OCI-LY1 (cell line): ENCODE data around the gene DYDC2.
A peak's percentile ranks its signal among the peaks of the same experiment; 100 is the strongest.

Source experiments
- H2AFZ ChIP-seq: fragments of 200-600 bp; sonication (generic), shearing (Covaris generic); 2 replicates; pipeline ENCODE4 v1.6.0; 2014; ENCODE audit warnings: antibody characterized with exemption, mild to moderate bottlenecking, low read length
- H3F3A ChIP-seq: fragments of 200-600 bp; sonication (generic), shearing (Covaris generic); 2 replicates; pipeline ENCODE4 v1.6.0; 2014; ENCODE audit warnings: mild to moderate bottlenecking, antibody characterized with exemption, low read length, moderate library complexity; ENCODE audit not compliant: insufficient read depth
- H3K27ac ChIP-seq: fragments of 200-600 bp; sonication (generic); 2 replicates; pipeline ENCODE4 v1.5.1; 2014; ENCODE audit warnings: low read length, mixed run types, mild to moderate bottlenecking, low read depth; ENCODE audit not compliant: poor library complexity, severe bottlenecking
- H3K27me3 ChIP-seq: fragments of 200-600 bp; sonication (generic); 2 replicates; pipeline ENCODE4 v1.6.0; 2014; ENCODE audit warnings: antibody characterized with exemption, mild to moderate bottlenecking, low read length, moderate library complexity; ENCODE audit not compliant: insufficient read depth
- H3K36me3 ChIP-seq: fragments of 200-600 bp; sonication (generic); 2 replicates; pipeline ENCODE4 v1.6.1; 2014; ENCODE audit warnings: mild to moderate bottlenecking, antibody characterized with exemption, low read length, moderate library complexity, mixed read lengths; ENCODE audit not compliant: insufficient read depth
- H3K4me1 ChIP-seq: fragments of 200-600 bp; sonication (generic); 2 replicates; pipeline ENCODE4 v1.5.1; 2014; ENCODE audit warnings: mild to moderate bottlenecking, low read length, moderate library complexity; ENCODE audit not compliant: insufficient read depth, severe bottlenecking
- H3K4me2 ChIP-seq: fragments of 200-600 bp; sonication (generic), shearing (Covaris generic); 2 replicates; pipeline ENCODE4 v1.6.1; 2014; ENCODE audit warnings: low read length
- H3K4me3 ChIP-seq: fragments of 200-600 bp; sonication (generic); 2 replicates; pipeline ENCODE4 v1.5.1; 2014; ENCODE audit warnings: low read length, low read depth, mild to moderate bottlenecking, mixed read lengths; ENCODE audit not compliant: poor library complexity, severe bottlenecking
- H3K79me2 ChIP-seq: fragments of 200-600 bp; shearing (Covaris generic); 2 replicates; pipeline ENCODE4 v1.6.1; 2016; ENCODE audit warnings: mixed run types, low read length, mixed read lengths; ENCODE audit not compliant: insufficient read depth
- H3K9ac ChIP-seq: fragments of 200-600 bp; sonication (generic), shearing (Covaris generic); 2 replicates; pipeline ENCODE4 v1.6.1; 2014; ENCODE audit warnings: mild to moderate bottlenecking, low read length, mixed read lengths
- H3K9me2 ChIP-seq: fragments of 200-600 bp; sonication (generic), shearing (Covaris generic); 2 replicates; pipeline ENCODE4 v1.6.1; 2014; ENCODE audit warnings: low read depth, mild to moderate bottlenecking, low read length, mixed read lengths
- H3K9me3 ChIP-seq: fragments of 200-600 bp; shearing (Covaris generic); 2 replicates; pipeline ENCODE4 v1.6.1; 2014; ENCODE audit warnings: low read length, mixed read lengths
- H4K20me1 ChIP-seq: fragments of 200-600 bp; sonication (generic), shearing (Covaris generic); 2 replicates; pipeline ENCODE4 v1.6.0; 2016; ENCODE audit warnings: mild to moderate bottlenecking, low read length; ENCODE audit not compliant: insufficient read depth
- EZH2 ChIP-seq: fragments of 200-600 bp; sonication (generic), shearing (Covaris generic); IDR thresholded peaks from 2 replicates; pipeline ENCODE4 v1.8.0; 2017; ENCODE audit warnings: borderline replicate concordance, mixed run types, mild to moderate bottlenecking, antibody characterized with exemption, low read length, moderate library complexity, mixed read lengths
- TF ChIP-seq, protein P1 (sequence below): fragments of 200-600 bp; sonication (generic), shearing (Covaris generic); IDR thresholded peaks from 2 replicates; pipeline ENCODE4 v1.5.1; 2017; ENCODE audit warnings: mild to moderate bottlenecking, antibody characterized with exemption, low read length, moderate library complexity, mixed read lengths

The DYDC2 gene

DNA sequence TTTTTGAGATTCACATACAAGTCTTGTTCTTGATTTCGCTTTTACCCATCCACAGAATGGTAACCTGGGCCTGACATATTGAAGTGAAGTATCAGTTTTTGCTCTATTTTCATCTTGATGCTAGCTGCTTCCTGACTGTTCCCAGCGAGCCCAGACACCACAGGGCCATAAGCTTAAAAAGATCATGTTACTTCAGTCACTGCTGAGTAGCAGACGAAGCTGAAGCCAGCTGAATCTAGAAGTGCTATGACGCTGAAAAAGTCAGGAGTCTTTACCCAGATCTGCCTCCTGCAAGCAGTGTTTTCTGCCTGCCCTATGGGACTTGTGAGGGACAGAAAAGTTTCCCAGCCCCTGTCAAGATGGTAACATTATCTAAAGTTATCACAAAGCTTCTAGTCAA lies 49.0 kb downstream of the DYDC2 start:
- no peak overlapping the region for H3K4me2 ChIP-seq
- H4K20me1 ChIP-seq, result no peaks in the 10 kb centered on the region
- H3K9ac ChIP-seq, result no peak overlapping the region
- peaks cover 20% of the 10 kb centered on the region for H3K4me1 ChIP-seq
- no peaks in the 10 kb centered on the region for H3F3A ChIP-seq
- H3K79me2 ChIP-seq, result no peaks in the 10 kb centered on the region
- no peaks in the 10 kb centered on the region for H3K9me2 ChIP-seq
- H3K4me3 ChIP-seq, result no peak overlapping the region
- no peaks in the 10 kb centered on the region for H3K9me3 ChIP-seq
- H3K36me3 ChIP-seq, result no peaks in the 10 kb centered on the region
- no peaks in the 10 kb centered on the region for H3K27me3 ChIP-seq
- TF ChIP-seq, protein P1, sequence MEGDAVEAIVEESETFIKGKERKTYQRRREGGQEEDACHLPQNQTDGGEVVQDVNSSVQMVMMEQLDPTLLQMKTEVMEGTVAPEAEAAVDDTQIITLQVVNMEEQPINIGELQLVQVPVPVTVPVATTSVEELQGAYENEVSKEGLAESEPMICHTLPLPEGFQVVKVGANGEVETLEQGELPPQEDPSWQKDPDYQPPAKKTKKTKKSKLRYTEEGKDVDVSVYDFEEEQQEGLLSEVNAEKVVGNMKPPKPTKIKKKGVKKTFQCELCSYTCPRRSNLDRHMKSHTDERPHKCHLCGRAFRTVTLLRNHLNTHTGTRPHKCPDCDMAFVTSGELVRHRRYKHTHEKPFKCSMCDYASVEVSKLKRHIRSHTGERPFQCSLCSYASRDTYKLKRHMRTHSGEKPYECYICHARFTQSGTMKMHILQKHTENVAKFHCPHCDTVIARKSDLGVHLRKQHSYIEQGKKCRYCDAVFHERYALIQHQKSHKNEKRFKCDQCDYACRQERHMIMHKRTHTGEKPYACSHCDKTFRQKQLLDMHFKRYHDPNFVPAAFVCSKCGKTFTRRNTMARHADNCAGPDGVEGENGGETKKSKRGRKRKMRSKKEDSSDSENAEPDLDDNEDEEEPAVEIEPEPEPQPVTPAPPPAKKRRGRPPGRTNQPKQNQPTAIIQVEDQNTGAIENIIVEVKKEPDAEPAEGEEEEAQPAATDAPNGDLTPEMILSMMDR, result no peak
- TF ChIP-seq EZH2, result no peak
- H2AFZ ChIP-seq, result no peak overlapping the region
- H3K27ac ChIP-seq, result no peak overlapping the region

DNA sequence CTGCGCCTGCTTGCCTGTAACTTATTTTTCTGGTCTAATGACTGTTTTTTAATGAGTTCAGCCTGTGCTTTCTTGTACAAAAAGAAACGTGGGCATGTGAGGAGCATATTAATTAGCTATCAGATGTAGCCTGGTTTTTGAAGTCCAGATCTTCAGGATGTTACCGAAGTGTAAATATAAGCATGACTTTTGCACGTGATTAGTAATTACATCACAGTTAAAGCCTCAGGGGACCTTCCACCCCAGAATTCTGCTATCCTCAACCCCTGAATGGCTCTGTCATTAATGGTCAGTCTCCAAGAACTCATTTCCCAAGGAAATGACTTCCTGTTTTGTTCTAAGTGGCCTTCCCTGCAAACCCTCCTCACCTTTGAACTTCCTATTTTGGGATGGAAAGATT lies 49.6 kb downstream of the DYDC2 start:
- no peak overlapping the region for H3K4me2 ChIP-seq

DNA sequence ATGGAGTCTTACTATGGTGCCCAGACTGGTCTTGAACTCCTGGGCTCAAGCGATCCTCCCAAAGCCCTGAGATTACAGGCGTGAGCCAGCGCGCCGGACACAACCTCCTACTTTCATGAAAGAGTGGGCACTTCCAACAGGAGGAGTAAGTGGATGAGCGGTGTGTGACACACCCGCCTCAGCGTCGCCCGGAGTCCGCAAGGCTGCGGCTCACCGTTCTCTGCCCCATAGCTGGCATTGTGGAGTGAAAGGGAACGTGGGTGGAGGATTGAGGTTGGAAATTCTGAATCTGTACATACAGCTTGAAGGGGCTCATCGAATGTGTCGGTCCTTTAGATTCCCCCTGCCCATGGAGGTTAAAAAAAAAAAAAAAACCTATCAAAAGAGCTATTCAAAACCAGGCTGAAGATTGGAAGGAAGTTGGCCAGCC lies 51.2 kb downstream of the DYDC2 start:
- TF ChIP-seq, protein P1, result no peak
- no peak for TF ChIP-seq EZH2
- Histone ChIP-seq H3K9me2 (no peaks in the 10 kb centered on the region), H3F3A (no peaks in the 10 kb centered on the region), H3K27ac (no peak overlapping the region), H3K36me3 (no peaks in the 10 kb centered on the region), H3K4me3 (peak overlapping the region; percentile 69), H3K9me3 (no peaks in the 10 kb centered on the region), H3K27me3 (no peaks in the 10 kb centered on the region), H4K20me1 (no peaks in the 10 kb centered on the region), H2AFZ (peak overlapping the region; percentile 97), H3K4me2 (peak overlapping the region; percentile 91), H3K79me2 (no peaks in the 10 kb centered on the region), H3K4me1 (peaks cover 20% of the 10 kb centered on the region), H3K9ac (peak overlapping the region; percentile 71)

More for the DNA sequence above, 49.6 kb downstream of the DYDC2 start:
- no peaks in the 10 kb centered on the region for H3K9me3 ChIP-seq
- no peaks in the 10 kb centered on the region for H3K36me3 ChIP-seq
- H3K4me3 ChIP-seq, result no peak overlapping the region
- no peaks in the 10 kb centered on the region for H4K20me1 ChIP-seq
- H2AFZ ChIP-seq, result no peak overlapping the region
- H3K79me2 ChIP-seq, result no peaks in the 10 kb centered on the region
- no peak overlapping the region for H3K27ac ChIP-seq
- H3K27me3 ChIP-seq, result no peaks in the 10 kb centered on the region
- H3K9ac ChIP-seq, result no peak overlapping the region
- TF ChIP-seq, protein P1, result no peak
- no peak for TF ChIP-seq EZH2
- H3K4me1 ChIP-seq, result peaks cover 20% of the 10 kb centered on the region
- no peaks in the 10 kb centered on the region for H3K9me2 ChIP-seq
- no peaks in the 10 kb centered on the region for H3F3A ChIP-seq
